ENCODE measurements around the gene MORC2.

Gene MORC2

DNA sequence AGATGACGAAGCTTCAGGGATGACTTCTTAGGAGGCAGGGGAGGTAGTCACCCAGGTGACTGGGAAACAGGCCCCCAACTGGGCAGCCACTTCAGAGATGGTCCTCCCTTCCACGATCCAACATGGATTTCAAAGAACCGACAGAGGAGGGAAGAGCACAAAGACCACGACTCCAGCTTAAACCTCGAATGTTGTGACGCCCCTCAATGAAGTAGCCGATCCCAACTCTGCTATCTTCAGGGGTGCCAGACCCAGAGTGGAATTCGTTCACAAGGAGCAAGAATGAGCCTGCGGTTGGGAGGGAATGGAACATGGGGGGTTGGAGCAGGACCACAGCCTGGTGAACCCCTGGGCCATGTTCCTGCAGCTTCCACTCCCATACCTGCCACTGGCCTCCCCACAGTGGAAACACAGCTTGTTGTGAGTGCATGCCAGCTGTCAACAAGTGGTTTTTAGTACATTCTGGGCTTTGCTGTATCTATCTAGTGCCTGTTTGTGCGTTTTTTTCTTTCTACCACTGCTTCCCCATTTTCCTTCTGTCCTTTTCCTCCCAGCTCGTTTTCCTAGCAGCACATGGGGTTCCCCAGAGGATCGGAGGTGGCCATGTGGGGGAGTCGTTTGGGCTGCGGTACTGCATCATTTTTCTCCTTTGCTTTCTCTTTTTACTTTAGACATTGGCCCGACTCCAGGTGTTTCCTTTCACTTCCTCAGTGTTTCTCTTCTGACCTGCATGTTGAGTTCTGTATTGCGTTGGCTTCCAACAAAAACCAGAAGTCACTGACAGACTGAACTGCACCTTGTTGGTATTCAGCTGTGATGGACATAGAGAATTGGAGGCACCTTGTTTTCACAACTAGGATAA, 65.8 kb downstream of the MORC2 start:
- H3K4me3 ChIP-seq (ENCODE audit: low read length), result no peak overlapping the region
- TF ChIP-seq, protein P1, sequence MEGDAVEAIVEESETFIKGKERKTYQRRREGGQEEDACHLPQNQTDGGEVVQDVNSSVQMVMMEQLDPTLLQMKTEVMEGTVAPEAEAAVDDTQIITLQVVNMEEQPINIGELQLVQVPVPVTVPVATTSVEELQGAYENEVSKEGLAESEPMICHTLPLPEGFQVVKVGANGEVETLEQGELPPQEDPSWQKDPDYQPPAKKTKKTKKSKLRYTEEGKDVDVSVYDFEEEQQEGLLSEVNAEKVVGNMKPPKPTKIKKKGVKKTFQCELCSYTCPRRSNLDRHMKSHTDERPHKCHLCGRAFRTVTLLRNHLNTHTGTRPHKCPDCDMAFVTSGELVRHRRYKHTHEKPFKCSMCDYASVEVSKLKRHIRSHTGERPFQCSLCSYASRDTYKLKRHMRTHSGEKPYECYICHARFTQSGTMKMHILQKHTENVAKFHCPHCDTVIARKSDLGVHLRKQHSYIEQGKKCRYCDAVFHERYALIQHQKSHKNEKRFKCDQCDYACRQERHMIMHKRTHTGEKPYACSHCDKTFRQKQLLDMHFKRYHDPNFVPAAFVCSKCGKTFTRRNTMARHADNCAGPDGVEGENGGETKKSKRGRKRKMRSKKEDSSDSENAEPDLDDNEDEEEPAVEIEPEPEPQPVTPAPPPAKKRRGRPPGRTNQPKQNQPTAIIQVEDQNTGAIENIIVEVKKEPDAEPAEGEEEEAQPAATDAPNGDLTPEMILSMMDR (conservative IDR thresholded peaks at IDR 0.05; ENCODE audit: low read depth, low read length), result no peak
- no peak for DNase-seq (ENCODE audit: low read depth)

DNA sequence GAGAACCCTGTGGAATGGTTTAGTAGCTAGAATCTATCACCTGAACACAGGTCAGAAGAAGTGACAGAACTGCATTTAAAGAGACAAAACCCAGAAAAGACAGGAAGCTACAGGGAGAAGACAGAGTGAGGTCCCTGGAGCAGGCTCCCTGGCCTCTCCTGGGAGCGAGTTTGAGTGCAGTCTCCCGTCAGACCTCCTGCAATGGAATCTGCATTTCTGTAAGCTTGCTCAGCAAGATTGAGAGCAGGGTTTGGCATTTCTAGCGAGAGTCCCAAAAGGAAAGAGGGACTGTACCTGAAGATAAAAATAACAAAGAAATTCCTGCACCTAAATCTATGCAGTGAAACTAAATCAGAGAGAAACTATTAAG, 74.2 kb downstream of the MORC2 start:
- no peak overlapping the region for H3K4me3 ChIP-seq (ENCODE audit: low read length)
- DNase-seq (ENCODE audit: low read depth), result no peak
- TF ChIP-seq, protein P1 (conservative IDR thresholded peaks at IDR 0.05; ENCODE audit: low read depth, low read length), result no peak

DNA sequence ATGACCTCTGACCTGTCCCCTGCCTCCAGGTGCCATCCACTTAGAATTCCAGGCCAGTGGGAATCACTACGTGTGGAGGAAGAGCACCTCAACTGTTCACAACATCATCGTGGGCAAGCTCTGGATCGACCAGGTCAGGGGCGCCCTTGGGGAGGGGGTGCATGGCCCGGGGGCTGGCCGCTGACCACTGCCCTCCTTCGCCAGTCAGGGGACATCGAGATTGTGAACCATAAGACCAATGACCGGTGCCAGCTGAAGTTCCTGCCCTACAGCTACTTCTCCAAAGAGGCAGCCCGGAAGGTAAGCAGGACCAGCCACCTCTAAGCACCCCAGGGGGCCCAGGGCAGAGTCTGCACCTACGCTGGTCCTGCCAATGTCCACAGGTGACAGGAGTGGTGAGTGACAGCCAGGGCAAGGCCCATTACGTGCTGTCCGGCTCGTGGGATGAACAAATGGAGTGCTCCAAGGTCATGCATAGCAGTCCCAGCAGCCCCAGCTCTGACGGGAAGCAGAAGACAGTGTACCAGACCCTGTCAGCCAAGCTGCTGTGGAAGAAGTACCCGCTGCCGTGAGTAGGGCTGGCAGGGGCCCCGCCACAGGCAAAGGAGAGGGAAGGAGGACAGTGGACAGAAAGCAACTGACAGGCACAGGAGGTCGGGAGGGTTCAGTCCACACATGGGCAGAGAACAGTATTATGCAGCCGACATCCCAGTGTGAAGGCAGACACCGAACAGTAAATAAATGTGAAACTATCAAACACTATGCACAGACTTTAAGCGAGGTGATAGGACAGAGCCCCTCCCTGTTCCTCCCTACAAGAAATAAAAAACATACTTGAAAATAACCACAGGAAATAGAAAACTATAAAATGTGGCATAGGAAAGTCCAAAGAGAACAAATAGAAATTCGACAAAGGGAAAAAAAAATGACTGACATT, 74.9 kb downstream of the MORC2 start:
- TF ChIP-seq, protein P1 (conservative IDR thresholded peaks at IDR 0.05; ENCODE audit: low read depth, low read length), result no peak
- DNase-seq (ENCODE audit: low read depth), result no peak
- no peak overlapping the region for H3K4me3 ChIP-seq (ENCODE audit: low read length)

DNA sequence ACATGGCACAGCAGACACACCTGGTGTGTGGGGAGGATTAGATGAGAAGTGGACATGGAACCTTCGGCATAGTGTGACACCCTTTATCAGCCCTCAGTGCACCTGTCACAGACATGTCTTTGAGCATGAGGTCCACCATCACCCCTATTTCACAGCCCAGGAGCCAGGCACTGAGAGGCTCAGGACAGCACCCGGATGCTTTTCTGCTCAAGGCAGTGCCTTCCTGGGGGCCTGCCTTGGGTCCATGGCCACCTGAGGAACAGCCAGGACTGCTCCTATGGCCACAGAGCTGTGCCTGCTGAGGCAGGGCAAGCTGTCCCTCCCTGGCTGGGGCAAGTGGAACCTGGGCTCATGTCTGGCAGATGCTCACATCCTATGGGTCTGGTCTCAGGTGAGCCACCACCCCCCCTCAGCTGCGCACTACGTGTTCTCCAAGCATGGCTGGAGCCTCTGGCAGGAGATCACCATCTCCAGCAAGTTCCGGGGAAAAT, 75.8 kb downstream of the MORC2 start:
- TF ChIP-seq, protein P1 (conservative IDR thresholded peaks at IDR 0.05; ENCODE audit: low read depth, low read length), result no peak
- no peak overlapping the region for H3K4me3 ChIP-seq (ENCODE audit: low read length)
- no peak for DNase-seq (ENCODE audit: low read depth)

DNA sequence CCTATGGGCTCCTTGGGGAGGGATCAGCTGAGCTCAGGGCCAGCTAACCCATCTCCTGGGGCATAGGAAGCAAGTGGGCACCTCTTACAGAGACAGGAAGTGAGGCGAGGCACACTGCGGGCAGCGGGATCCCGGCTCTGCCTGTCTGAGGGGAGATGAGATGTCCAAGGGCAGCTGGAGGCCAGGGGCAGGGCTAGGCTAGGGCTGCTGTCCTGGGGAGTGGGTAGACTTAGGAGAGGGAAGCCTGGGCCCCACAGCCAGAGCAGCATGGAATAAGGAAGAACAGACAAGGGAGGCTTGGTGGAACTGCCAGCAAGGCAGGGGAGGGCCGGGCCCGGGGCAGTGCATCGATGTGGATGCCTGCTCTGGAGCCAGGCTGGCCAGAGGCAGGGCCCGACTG, 76.3 kb downstream of the MORC2 start:
- TF ChIP-seq, protein P1 (conservative IDR thresholded peaks at IDR 0.05; ENCODE audit: low read depth, low read length), result no peak
- DNase-seq (ENCODE audit: low read depth), result no peak
- no peak overlapping the region for H3K4me3 ChIP-seq (ENCODE audit: low read length)

DNA sequence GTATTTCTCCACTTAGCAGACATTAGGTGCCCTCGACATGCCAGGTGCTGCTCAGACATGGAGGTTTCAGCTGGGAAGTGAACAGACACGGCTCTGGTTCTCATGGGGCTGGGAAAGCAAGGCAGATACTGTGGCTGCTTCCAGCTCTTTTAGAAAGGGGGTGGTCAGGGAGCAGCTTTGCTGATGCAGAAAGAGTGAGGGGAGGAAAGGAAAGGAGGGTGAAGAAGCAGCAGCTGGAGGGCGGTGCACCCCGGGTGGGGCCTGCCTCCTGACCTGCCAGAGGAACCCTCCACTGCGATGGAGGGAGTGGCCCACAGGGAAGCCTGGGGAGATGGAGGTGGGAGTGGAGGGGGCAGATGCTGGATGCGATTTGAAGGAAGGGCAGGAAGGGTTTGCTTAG, 76.8 kb downstream of the MORC2 start:
- DNase-seq (ENCODE audit: low read depth), result no peak

More for the DNA sequence above, 76.8 kb downstream of the MORC2 start:
- TF ChIP-seq, protein P1 (conservative IDR thresholded peaks at IDR 0.05; ENCODE audit: low read depth, low read length), result no peak
- no peak overlapping the region for H3K4me3 ChIP-seq (ENCODE audit: low read length)
